ENCODE results near the gene PRM2.

PRM2 gene

DNA sequence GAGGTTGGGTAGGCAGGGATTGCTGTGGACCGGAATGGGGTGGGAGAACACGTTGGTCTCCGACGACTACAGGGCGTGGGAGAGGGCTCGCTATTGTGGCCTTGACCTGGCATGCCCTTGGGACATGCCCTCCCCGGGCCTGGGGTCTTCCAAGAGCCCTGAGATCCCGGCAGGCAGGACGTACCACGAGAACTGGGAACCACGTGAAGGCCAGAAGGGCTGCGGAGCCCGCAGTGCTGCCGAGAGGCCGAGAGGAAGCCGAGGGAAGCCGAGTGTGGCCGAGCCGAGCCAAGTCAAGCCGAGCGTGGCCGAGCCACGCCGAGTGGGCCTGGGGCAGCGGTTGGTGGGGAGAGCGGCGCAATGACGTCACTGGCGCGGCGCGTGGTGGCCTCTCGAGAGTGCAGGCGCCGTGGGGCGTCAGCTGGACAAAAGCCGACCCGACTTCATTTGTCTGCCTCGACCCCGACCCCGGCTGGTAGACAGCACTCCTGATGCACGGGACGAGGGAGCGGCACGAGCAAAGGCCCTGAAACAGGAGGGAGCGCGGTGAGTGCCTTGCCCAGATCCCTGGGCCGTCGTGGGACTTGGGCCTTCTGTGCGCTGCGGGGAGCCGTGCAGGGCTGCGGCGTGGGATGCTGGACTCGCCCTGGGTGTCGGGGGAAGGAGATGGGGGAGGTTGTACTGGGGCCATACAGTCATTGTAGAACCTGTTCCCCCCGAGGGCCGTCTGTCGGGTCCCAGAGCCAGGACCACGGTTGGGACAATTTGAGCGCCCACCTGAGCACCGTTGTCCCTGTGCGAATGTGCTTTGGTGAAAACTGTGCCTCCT is 26.8 kb downstream of the PRM2 start:
- no peak for DNase-seq (ENCODE audit: low spot score)
- no peak for FAIRE-seq

DNA sequence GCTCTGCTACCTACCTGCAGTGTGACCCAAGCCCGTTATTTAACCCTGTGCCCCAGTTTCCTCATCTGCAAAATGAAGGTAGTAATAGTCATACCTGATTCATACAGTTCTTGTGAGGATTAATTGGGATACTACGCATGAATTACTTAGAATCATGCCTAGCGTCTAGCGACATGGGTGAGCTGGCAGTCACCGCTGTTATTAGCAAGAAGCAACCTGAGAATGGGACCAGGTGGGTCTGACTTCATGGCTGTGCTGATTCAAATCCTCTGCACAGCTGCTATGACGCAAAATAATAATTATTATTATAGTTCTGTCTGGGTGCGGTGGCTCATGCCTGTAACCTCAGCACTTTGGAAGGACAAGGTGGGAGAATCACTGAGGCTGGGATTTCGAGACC is 28.1 kb downstream of the PRM2 start:
- FAIRE-seq: no peak
- DNase-seq (ENCODE audit: low spot score): no peak

DNA sequence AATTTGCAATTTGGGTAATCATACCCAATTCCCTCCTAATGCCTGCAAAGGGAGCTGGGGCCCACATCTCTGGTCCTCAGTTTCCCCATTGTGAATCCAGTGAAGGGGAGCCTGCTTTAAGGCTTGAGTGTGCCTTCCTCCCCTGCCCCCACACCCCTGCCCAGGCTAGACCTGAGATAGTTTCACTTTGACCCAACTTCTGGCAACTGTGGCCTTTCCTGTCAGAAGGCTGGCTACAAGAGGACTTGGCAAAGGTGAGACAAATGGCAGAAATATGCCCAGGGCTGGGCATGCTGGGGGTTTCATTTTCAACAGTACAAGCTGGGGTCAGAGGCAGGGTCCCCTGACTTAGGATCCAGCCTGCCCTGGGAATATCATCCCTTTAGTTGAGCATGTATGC is 30.3 kb downstream of the PRM2 start:
- DNase-seq (ENCODE audit: low spot score) (no peak), FAIRE-seq (no peak)

GRCh38 chr16:11245222-11245737 is 31.0 kb downstream of the PRM2 start:
- FAIRE-seq (no peak), DNase-seq (ENCODE audit: low spot score) (no peak)

DNA sequence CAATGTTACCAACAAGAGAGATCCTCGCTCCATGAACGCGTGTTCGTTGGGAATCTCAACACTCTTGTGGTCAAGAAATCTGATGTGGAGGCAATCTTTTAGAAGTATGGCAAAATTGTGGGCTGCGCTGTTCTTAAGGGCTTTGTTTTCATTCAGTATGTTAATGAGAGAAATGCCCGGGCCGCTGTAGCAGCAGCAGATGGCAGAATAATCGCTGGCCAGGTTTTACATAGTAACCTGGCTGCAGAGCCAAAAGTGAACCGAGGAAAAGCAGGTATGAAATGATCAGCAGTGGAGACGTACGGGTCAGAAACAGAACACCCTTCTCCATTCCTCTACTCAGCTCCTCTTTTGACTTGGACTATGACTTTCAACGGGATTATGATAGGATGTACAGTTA is 33.6 kb downstream of the PRM2 start:
- no peak for DNase-seq (ENCODE audit: low spot score)
- no peak for FAIRE-seq

GRCh38 chr16:11241480-11242204 is 34.6 kb downstream of the PRM2 start:
- DNase-seq (ENCODE audit: low spot score) (no peak), FAIRE-seq (no peak)

GRCh38 chr16:11240636-11241473 is 35.4 kb downstream of the PRM2 start:
- FAIRE-seq: no peak

GRCh38 chr16:11239644-11240632 is 36.3 kb downstream of the PRM2 start:
- no peak for DNase-seq (ENCODE audit: low spot score)
- FAIRE-seq: no peak

More at GRCh38 chr16:11240636-11241473, 35.4 kb downstream of the PRM2 start:
- DNase-seq (ENCODE audit: low spot score): no peak

DNA sequence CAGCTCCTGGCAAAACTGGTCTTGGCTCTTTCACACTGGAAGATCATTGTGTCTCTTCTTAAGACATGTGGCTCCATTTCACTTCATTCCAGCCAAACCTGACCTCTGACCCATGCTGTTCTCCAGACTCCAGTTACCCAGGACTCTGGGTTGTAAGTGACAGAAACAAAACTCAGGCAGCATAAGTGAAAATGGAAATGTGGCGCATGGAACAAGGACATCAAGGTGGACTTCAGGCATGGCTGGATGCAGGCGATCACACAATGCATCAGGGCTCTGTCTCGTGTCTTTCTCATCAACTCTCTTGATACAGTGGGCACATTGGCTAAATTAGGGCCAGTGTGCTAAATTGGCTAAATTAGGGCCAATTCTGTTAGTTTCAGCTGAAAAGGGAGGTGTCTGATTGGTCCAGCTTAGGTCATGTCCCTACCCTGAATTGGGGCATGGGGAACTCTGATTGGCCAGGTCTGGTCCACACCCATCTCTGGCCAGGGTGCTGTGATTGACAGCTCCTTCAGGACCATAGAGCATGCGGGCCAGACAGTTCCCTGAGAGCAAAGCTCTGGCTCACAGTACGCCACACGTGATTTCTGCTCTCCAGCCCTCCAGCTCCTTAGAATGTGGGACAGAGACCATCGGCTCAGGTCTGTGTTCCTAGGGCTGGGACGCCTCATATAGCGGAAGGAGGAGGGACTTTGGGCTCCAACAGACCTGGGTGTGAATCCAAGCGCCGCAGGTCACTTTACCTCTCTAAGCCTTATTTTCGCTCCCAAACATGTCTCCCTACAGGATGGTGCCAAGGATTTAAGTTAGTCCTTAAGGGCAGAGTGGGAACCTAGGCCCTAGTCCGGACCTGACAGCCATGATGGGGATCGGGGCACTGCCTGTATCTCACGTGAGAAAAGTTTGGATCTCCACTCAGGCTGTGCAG is 37.7 kb downstream of the PRM2 start:
- FAIRE-seq (no peak), DNase-seq (ENCODE audit: low spot score) (no peak)

- DNase-seq (ENCODE audit: low spot score): no peak
- FAIRE-seq: no peak
These were observed 39.6 kb downstream of the PRM2 start for GRCh38 chr16:11236461-11237254.

DNA sequence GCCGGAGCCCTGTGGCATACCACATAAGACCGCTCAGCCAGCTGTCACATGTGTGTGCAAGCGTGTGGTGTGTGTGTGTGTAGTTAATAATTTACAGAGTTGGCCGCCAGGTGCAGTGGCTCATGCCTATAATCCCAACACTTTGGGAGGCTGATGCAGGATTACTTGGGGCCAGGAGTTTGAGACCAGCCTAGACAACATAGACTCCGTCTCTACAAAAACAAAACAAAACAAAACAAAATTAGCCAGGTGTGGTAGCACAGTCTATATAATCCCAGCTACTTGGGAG is 40.6 kb downstream of the PRM2 start:
- DNase-seq (ENCODE audit: low spot score): no peak
- no peak for FAIRE-seq

- DNase-seq (ENCODE audit: low spot score): no peak
- no peak for FAIRE-seq
These were observed 41.2 kb downstream of the PRM2 start for GRCh38 chr16:11234884-11235702.

DNA sequence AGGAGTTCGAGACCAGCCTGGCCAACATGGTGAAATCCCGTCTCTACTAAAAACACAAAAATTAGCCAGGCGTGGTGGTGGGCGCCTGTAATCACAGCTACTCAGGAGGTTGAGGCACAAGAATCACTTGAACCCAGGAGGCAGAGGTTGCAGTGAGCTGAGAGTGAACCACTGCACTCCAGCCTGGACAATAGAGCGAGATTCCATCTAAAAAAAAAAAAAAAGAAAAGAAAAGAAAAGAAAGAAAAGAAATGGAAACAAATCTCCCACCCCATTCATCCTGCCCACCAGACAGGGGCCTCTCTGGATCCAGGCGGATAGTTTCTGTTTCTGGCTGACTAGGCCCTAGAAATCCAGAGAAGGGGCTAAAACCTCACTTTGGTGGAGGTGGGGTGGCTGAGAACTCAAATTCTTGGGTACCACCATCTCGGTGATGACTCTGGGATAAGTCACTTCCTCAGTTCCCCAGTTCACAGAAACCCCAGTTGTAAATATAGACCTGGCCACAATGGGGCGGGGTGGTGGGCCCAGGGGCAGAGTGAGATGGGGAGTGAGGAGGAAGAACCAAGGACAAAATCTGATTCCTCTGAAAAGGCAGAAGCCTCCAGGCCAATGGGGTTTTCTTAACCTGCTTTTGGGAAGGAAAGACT is 42.4 kb downstream of the PRM2 start:
- DNase-seq (ENCODE audit: low spot score) (no peak), FAIRE-seq (no peak)

DNA sequence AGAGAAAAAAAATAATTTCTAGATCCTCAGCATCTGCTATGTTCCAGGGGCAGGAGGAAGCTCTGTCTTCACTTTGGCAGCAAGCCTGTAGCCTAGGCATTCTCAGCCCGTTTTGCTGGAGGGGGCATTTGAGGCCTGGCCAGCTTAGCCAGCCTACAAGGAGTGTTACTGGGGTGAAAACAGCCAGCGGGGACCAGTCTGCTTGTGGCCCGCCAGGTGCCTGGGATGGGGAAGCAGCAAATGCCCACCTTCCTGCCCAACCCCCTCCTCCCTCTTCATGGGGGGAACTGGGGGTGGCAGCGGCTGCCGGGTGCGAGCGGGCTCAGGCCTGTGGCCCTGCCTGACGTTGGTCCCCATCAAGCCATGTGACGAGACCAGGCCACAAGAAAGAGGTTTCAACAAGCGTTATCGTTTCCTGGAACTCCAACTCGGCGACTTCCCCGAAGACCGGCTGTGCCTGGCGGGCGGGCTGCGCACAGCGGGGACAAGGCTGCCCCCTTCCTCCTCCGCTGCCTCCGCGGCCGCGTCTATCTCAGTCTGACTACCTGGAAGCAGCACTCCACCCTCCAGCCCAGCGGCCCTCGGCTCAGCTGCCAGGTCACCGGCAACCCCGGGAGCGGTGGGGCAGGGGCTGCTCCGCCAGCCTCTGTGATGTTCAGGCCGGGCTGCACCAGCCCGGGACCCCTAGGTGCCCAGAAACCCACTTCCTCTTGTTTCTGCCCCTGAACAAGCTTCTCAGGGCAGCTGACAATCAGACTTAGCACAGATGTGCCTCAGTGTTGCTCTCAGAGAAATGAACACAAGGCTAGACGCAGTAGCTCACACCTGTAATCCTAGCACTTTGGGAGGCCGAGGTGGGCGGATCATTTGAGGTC is 43.2 kb downstream of the PRM2 start:
- DNase-seq (ENCODE audit: low spot score) (no peak), FAIRE-seq (no peak)

DNA sequence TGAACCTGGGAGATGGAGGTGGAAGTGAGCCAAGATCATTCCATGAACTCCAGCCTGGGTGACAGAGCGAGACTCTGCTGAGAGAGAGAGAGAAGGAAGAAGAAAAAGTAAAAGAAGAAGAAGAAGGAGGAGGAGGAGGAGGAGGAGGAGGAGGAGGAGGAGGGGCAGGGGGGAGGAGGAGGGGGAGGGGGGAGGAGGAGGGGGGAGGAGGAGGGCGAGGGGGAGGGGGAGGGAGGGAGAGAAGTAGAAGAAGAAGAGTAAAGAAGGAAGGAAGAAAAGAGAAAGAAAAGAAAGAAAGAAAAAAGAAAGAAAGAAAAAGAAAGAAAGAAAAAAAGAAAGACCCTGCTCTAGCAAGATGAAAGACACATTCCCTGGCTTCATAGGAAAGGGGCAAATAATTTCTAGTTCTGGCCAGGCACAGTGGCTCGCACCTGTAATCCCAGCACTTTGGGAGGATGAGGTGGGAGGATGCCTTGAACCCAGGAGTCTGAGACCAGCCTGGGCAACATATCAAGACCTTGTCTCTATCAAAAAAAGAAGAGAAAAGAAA is 43.9 kb downstream of the PRM2 start:
- no peak for FAIRE-seq
- no peak for DNase-seq (ENCODE audit: low spot score)

- FAIRE-seq (no peak), DNase-seq (ENCODE audit: low spot score) (no peak)
These were observed 44.8 kb downstream of the PRM2 start for GRCh38 chr16:11231367-11231970.

All from urothelium cell line (cell line).